NOMO-1 treated with DMSO at 0.1 percent for 48 hours (cell line): ENCODE measurements around the gene TOMM40L.
"Not testable (repeated sequence)": the region's sequence is repeated elsewhere in the genome, so short reads cannot be mapped to it uniquely, and the experiment has no call there.

Experiments
- DNase-seq: peaks from one replicate; lab custom pipeline; 2025; ENCODE audit not compliant: unreplicated experiment; lab: John Stamatoyannopoulos, UW

Gene TOMM40L

GRCh38 chr1:161251579-161251978 is 25.7 kb downstream of the TOMM40L start:
- no peak for DNase-seq

GRCh38 chr1:161255302-161255701 is 29.4 kb downstream of the TOMM40L start:
- not testable (repeated sequence) for DNase-seq

GRCh38 chr1:161255955-161256520 is 30.2 kb downstream of the TOMM40L start:
- not testable (repeated sequence) for DNase-seq

GRCh38 chr1:161257109-161257508 is 31.2 kb downstream of the TOMM40L start:
- not testable (repeated sequence) for DNase-seq

DNA sequence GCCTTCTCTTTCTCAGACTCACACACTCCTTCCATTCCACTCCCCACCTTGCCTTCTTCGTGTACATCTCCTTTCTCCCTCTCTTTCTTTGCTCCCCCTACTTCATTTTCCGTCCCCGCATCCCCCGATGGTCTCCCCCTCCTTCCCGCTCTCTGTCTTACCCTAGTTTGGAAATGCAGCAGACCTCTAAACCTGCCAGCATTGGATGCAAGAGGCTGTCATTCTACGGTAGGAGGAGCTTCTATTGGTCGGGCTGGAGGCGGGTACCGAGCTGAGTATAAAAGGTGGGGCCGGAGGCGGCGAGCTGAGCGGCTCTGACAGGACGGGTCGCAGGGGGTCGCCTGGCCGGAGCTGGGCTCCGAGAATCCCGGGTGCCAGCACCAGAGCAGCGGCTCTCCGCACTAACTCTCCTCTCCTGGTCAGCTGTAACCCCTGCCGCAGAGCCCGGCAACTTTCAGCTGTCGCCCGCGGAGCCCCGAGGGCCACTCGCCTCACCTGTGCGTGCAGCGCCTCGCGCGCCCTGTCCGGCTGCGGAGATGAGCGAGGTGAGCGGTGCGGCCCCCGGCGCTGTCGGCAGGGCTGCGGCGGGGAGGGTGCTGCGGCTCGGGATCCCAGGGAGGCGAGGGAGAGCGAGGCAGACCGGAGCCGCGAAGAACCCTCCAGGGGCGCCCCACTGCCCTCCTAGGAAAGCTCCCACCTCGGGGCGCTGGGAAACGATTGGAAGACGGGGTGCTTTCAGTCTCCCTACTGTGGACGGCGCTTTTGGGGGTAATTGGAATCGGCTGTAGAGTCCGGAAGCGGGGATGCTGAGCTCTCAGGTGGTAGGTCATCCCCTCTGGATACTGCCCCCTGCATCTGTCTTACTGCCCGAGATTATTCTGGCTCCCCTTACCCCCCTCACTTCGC is 32.8 kb downstream of the TOMM40L start, which contains the start of gene PCP4L1:
PCP4L1 (plus strand) TSS at position 307 of the 906 bp plus-strand sequence; CDS start at position 537, 230 bp downstream.
- DNase-seq = no peak

DNA sequence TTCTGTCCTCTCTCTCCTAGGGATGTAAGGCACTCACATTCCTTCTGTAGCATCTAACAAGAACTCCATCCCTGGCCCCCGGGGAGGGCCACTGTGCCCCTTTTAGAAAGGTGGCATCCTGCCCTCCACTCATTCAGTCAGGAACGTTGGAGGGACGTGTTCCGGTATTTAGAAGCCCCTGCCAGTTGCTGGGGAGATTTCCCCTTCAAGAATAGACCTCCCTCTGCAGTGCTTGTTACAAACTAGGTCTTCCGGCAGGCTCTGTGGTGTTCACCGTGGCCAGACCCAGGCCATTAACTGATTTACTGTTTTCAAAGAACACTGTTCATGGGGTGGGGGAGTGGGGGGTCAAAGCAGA is 33.5 kb downstream of the TOMM40L start:
- no peak for DNase-seq

GRCh38 chr1:161259765-161260164 is 33.9 kb downstream of the TOMM40L start:
- DNase-seq = no peak

- DNase-seq = no peak
These were observed 34.8 kb downstream of the TOMM40L start for GRCh38 chr1:161260376-161261260.

DNA sequence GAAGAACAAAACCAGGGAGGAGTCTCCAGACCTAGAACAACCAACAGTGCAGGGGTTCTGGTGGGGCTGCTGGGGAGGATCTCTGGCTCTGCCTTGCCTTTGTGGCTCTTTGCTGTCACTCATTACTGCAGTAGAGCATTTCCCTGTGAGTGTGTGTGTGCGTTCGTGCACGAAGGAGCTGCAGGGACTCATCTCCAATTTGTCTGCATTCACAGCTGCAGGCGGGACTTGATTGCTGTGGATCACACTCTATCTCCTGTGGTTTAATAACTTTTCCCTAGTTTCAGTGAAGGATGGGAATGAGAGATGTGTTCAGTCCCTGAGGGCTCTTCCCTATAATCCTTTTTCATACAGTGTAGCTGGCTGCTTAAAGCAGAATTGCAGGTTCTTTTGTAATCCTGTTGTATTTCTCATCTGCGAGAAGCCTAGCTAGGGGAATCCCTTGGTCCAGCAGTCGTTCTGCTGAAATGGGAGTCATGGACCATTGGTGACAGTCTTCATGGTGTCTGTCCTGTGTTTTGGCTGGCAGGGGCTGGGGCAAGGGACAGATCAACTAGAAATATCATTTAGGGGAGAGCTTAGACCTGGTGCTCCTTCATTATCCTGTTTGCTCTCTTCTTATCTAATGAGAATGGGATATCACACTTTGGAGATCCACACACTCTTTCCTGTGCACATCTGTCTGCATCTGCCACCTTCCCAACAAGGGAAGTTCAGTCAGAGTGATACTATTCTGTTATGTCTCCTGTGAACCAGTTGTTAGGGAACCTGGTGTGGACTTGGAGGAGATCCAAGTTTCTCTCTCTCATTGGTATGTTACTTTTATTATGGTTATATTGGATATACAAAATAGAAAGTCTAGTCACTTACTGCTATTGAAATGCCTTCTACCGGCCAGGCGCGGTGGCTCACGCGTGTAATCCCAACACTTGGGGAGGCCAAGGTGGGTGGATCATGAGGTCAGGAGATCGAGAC is 35.7 kb downstream of the TOMM40L start:
- DNase-seq = no peak

GRCh38 chr1:161265305-161265704 is 39.4 kb downstream of the TOMM40L start:
- no peak for DNase-seq

DNA sequence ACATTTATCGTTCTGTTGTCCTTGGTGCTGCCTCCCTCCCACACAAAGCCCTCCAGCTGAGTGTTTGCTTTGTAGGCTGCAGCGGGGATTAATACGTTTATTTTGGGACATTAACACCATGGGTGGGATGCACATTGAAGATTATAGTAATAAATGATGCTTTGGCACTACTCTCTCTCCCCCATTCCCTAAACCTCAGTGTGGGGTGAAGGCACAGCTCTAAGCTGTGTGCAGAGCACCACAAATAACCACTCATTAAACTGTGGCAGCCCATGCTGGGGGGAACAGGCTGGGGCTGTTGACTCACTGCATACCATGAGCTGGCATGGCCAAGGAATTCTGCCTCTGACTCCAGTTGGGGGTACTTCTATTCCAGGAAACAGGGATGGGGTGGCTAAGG is 40.3 kb downstream of the TOMM40L start:
- no peak for DNase-seq

DNA sequence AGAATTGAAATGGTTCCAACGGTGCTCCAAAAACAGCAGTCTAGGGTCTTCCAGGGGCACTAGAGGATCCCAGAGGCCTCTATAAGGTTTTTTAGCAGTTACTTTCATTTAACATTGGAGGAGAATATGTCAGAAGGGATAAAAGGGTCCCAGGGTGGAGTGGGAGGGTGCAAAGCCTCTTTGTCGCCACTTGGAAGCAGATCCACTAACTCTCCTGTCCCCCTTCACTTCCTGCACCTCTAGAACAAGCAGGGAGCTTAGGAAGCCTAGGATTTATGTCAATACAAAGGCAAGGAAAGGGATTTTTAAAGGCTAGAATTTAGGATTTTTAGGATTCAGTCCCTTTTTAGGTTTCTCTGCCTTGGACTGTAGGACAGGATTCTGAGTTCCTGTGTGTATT is 41.0 kb downstream of the TOMM40L start:
- DNase-seq = no peak

- DNase-seq = peak; percentile 76
These were observed 41.5 kb downstream of the TOMM40L start for GRCh38 chr1:161267321-161267720.

DNA sequence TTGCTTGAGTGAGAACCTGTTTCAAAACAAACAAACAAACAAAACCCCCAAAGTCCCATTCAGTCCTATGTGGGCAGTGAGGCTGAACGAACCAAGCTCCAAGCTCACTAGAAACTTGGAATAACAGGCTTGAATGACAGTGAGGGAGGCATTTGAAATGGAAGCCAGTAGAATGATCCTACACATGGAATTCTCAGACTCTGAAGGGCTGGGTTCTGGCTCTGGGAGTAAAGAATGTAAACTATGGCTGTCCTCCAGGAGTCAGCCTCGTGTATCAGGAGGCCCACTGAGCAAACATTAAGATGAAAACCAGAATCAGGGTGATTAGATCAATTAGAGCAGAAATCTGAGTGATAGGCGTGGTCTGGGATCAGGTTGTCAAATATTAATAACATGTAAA is 47.5 kb downstream of the TOMM40L start:
- DNase-seq = no peak

- no peak for DNase-seq
These were observed 49.0 kb downstream of the TOMM40L start for GRCh38 chr1:161274874-161275273.
